GM23338 (cell line): Measurements from ENCODE around the gene SDHAF4.

Experiments used
- CREB1 ChIP-seq: fragments of 250-450 bp; sonication (Bioruptor Pico); IDR thresholded peaks from 2 replicates; pipeline ENCODE4 v1.5.0; 2020; ENCODE audit warnings: low read depth, mild to moderate bottlenecking, moderate library complexity
- CTCF ChIP-seq, 2 experiments: fragments of 200-600 bp in 1 of 2; sonication (generic) in 1 of 2; conservative IDR thresholded peaks; 2 replicates each; pipeline versions ENCODE4 v1.5.1 to v1.6.1; 2016 to 2017; ENCODE audit warnings: antibody characterized with exemption in 2 of 2, low read depth in 2 of 2, mild to moderate bottlenecking in 2 of 2, moderate library complexity in 1 of 2
- EZH2 ChIP-seq: fragments of 200-600 bp; sonication (generic); IDR thresholded peaks from one replicate; pipeline ENCODE4 v1.8.0; 2017; ENCODE audit warnings: antibody characterized with exemption, mild to moderate bottlenecking, low read depth; ENCODE audit not compliant: unreplicated experiment
- EZH2phosphoT487 ChIP-seq: fragments of 200-600 bp; sonication (generic); IDR thresholded peaks from one replicate; pipeline ENCODE4 v1.8.1; 2018; ENCODE audit warnings: antibody characterized with exemption; ENCODE audit not compliant: unreplicated experiment
- JUNB ChIP-seq: IDR thresholded peaks from one replicate; pipeline ENCODE4 v1.6.1; 2016; ENCODE audit warnings: antibody characterized with exemption; ENCODE audit not compliant: unreplicated experiment
- POLR2AphosphoS5 ChIP-seq: IDR thresholded peaks from 2 replicates; pipeline ENCODE4 v1.6.1; 2016; ENCODE audit warnings: antibody characterized with exemption, low read depth
- ZNF331 ChIP-seq: fragments of 250-450 bp; sonication (Bioruptor Pico); IDR thresholded peaks from 2 replicates; pipeline ENCODE4 v1.5.0; 2020; ENCODE audit warnings: low read depth, mild to moderate bottlenecking, moderate library complexity

DNA sequence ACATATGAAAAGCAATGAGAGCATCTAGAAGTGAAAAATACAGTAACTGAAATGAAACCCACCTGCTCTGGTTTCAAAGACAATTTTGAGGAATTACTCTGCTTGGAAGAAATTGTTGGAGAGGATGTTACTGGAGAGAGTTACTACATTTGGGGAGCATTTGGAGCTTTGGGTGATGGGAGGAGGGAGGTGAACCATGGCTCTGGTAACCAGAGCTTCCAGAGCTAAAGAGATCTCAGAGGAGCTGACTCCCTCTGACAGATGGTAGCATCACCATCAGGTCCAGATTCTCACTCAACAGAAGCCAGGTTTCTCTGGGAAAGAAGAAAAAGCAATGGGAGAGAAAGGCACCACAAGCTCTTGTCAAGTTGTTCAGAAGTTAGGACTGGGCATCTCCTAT lies 58.7 kb downstream of the SDHAF4 start:
- no peak for TF ChIP-seq EZH2phosphoT487
- no peak for TF ChIP-seq CTCF (conservative IDR thresholded peaks at IDR 0.05; ENCODE audit: low read depth in 2 of 2)
- no peak for TF ChIP-seq EZH2
- no peak for TF ChIP-seq JUNB
- TF ChIP-seq ZNF331 (CRISPR knock-in tag), result no peak
- TF ChIP-seq CREB1 (CRISPR knock-in tag), result no peak
- TF ChIP-seq POLR2AphosphoS5, result no peak
